H7 (cell line): ENCODE results near the gene CCDC187. TPM values are rescaled to one million over a fixed set of nuclear protein-coding genes. Genes with fewer than 3 reads are reported as not detected.
"Not testable (repeated sequence)": the region's sequence is repeated elsewhere in the genome, so short reads cannot be mapped to it uniquely, and the experiment has no call there.

Source experiments
- DNase-seq: peaks from one replicate; pipeline ENCODE4 v3.0.0; 2012
- H3K27me3 ChIP-seq: 2 replicates; pipeline ENCODE4 v1.6.0; 2011; ENCODE audit warnings: mild to moderate bottlenecking, low read length; ENCODE audit not compliant: control insufficient read depth, insufficient read depth
- H3K36me3 ChIP-seq: replicated peaks from 2 replicates; pipeline ENCODE4 v1.5.1; 2011; ENCODE audit warnings: low read length; ENCODE audit not compliant: control insufficient read depth, insufficient read depth
- H3K4me3 ChIP-seq: 2 replicates; pipeline ENCODE4 v1.5.1; 2011; ENCODE audit warnings: low read depth, mild to moderate bottlenecking, control low read depth, low read length, moderate library complexity; ENCODE audit not compliant: insufficient read depth
- total RNA-seq: library from RNA; depleted of rRNA; stranded (reverse); fragments of >200 nt; shearing (Covaris generic); gene quantifications from 2 replicates; pipeline ENCODE4 v1.2.3, GENCODE V29; 2014; rRNA removed

Gene CCDC187
- total RNA-seq, result 0.04 TPM in 1 of 2 replicates, not detected in the other

DNA sequence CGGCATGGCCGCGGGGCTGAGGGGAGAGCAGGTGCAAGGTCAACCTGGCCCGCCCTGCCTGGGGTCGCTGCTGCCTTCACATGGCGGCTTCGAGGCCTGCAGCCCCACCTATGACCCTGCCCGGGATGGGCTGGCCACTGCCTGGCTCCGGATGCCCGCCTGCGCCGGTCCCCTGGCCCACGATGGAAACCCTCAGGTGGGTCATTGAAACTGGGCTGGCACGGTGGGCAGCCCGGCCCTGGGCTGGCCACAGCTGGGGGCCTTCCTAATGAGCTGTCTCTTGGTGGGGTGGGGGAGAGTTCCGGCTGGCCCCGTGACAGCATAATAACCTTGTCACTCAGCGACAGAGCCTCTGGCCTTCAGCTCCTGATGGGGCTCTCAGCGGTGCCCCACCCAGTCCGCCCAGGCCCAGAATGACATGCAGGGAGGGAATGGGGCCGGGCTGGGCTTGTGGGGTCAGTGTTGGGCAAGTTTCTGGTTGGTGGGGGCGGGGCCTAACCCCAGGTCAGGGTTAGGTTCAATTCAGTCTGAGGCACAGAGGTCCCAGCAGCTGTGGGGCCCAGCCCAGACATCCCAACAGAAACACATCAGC, at the start of gene CCDC187:
Gene CCDC187, minus strand, starts transcription at position 270 of the 592 bp plus-strand sequence. Its CDS starts 264 bp downstream, at position 6.
- Histone ChIP-seq H3K36me3 (no peaks in the 10 kb centered on the region), H3K4me3 (no peak within 1 kb of the TSS), H3K27me3 (no peaks in the 10 kb centered on the region)
- no peak for DNase-seq

DNA sequence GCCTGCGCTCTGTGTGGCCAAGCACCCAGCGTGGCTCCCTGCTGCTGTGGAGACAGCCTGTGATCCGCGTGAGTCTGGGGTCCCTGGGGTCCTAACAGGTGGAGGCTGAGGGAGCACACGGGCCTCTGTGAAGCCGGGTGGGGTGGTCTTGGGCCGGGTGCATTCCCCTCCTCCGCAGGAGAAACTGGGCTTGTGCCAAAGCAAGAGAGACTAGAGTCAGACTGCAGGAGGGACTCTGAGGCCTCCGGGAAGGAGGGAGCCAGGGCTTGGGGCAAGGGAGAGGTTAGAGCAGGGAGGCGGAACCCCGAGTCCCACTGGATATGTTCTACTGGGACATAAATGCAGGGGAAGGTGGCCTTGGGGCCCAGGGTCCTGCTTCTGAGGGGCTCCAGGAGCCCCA, 49.2 kb upstream of the CCDC187 start:
- no peaks in the 10 kb centered on the region for H3K36me3 ChIP-seq
- H3K27me3 ChIP-seq, result no peaks in the 10 kb centered on the region
- DNase-seq, result no peak
- H3K4me3 ChIP-seq, result no peak overlapping the region

DNA sequence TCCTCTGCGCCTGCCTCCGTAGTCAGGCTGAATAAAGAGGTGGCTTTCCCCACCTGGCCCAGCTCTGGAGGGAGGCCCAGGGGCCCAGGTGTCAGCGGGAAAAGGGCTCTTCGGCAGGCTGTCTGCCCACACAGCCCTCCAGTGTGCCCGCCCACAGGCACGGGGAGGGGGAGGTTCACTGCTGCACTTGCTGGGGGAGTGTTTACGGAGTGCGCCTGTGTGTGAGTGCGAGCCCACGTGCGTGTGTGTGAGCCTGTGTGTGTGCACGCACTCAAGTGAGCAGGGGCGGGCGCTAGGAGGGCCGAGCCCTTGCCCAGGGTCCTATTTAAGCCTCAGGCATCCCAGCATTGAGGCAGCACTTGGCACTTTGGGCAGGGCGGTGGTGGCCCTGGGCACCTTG, 48.8 kb upstream of the CCDC187 start:
- no peak overlapping the region for H3K4me3 ChIP-seq
- DNase-seq, result peak; percentile 81
- no peaks in the 10 kb centered on the region for H3K27me3 ChIP-seq
- no peaks in the 10 kb centered on the region for H3K36me3 ChIP-seq

DNA sequence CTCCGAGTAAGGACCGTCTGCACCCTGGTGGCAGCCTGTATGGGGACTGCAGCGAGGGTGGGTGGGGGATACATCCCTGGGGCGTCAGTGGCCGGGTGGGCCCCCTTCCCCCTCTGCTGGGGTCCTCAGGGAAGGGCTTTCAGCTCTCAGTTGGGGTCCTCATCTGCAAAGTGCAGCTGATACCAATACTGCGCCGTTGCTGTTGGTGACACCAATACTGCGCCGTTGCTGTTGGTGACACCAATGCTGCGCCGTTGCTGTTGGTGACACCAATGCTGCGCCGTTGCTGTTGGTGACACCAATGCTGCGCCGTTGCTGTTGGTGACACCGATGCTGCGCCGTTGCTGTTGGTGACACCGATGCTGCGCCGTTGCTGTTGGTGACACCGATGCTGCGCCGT, 48.0 kb upstream of the CCDC187 start:
- not testable (repeated sequence) for DNase-seq, H3K36me3 ChIP-seq, H3K27me3 ChIP-seq, H3K4me3 ChIP-seq

DNA sequence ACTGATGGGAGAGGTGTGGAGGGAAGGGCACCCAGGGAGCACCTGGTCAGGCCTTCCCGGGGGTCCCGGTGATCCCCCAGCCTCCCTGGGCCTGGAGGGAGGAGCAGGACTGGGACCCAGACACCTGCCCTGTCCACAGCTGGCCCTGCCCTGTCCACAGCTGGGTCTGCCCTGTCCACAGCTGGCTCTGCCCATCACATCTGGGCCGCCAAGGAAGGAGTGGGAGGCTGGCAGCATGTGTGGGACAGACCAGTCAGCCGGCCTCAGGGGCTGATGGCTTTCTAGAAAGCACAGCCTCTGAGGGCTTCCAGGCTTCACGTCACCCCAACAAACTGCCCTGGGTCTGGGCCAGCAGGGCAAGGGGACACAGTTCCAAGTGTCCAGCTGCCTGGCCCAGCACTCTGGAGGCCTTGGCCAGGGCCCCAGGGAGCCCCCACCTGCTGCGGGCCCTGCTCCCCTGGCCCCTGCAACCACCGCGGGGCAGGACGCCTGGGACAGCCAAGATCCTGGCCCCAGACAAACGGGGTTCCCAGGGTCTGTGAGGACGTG, 47.4 kb upstream of the CCDC187 start:
- Histone ChIP-seq H3K27me3 (no peaks in the 10 kb centered on the region), H3K4me3 (no peak overlapping the region), H3K36me3 (no peaks in the 10 kb centered on the region)
- no peak for DNase-seq

DNA sequence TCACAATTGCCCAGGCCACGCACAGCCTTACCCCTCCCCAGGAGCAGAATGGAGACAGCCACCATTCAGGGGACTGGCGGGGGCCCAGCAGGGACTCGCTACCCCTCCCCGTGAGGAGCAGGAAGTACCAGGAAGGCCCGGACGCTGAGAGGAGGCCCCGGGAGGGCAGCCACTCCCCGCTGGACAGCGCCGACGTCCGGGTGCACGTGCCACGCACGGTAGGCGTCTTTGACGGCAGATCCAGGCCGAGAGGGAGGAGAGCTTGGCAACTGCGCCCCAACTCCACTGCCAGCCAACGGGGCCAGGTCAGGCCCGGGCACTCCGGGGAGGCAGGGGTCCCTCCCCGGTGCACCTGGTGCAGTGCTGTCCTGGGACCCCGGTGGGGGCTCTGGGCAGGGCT, 45.7 kb upstream of the CCDC187 start:
- Histone ChIP-seq H3K4me3 (no peak overlapping the region), H3K27me3 (no peaks in the 10 kb centered on the region), H3K36me3 (no peaks in the 10 kb centered on the region)
- no peak for DNase-seq

DNA sequence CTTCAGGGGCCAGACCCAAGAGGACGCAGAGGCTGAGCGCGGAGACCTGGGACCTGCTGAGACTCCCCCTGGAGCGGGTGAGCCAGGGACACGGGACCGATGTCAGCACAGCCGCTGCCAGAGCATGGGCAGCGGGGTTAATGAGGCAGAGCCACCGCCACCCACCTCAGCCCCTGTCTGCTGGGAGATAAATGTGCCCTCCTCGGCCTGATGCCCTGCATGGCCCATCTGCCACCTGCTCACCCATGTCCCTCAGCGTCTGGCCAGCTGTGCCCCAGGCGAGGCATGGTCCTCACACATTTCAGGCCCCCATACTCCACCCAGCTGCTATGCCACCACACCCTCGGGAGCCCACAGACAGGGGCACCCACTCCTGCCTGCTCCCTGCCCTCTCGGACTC, 44.8 kb upstream of the CCDC187 start:
- Histone ChIP-seq H3K4me3 (no peak overlapping the region), H3K36me3 (no peaks in the 10 kb centered on the region), H3K27me3 (no peaks in the 10 kb centered on the region)
- no peak for DNase-seq

DNA sequence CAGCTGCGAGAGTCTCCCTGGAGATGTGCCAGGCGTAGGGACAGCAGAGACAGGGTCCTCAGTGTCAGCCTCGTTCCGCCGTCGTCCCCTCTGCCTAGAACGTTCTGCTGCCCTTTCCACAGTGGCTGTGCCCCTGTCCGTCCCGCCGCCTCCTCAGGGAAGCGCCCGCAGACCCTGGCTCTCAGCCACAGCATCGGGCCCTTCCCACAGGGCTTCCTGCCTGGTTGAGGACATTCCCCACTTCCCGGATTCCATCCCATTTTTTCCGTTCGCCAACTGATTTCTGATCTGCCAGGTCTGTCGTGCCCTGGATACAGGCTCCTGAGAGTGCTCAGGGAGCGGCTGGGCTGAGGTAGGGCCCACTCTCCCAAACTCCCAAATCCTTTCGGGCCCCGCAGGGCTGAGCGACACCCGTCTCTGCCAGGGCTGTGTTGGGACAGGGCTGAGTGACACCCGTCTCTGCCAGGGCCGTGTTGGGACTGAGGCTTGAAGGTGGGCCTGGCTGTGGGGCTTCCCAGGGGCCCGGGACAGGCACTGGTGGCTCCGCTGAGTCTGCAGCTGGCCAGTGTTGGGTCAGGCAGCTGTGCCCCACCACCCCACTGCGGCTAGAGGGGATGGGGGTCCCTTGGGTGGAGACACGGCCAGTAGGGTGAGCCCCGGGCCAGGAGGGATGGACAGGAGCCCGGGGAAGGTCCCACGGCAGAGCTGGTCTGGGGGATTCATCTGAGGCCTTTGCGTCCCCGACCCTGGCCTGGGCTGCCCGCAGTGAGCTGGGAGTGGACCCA, 43.8 kb upstream of the CCDC187 start:
- H3K36me3 ChIP-seq, result no peaks in the 10 kb centered on the region
- H3K4me3 ChIP-seq, result no peak overlapping the region
- no peak for DNase-seq
- no peaks in the 10 kb centered on the region for H3K27me3 ChIP-seq

DNA sequence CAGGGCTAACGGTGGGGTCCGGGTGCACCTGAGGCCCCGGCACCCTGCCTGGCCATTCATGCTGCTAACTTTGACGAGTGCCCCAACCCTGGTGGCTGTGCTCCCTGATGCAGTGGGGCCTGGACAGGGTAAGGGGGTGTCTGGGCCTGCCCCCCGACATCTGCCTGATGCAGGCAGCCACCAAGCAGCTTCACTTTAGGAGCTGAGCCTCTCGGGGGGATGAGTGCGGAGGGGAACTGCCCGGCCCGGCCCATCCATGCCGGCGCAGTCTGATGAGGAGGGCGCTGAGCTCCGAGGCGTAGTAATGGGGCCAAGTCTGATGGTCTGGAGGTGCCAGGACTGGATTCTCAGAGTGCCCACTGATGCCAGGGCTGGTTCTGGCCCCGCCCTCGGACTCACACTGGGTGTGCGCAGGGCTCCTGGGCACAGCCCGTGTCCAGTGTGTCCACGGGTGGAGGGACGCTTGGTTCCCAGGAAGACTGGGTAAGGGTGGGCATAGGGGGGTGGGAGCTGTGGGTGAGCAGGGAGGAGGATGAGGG, 43.1 kb upstream of the CCDC187 start:
- Histone ChIP-seq H3K4me3 (no peak overlapping the region), H3K36me3 (no peaks in the 10 kb centered on the region), H3K27me3 (no peaks in the 10 kb centered on the region)
- no peak for DNase-seq

DNA sequence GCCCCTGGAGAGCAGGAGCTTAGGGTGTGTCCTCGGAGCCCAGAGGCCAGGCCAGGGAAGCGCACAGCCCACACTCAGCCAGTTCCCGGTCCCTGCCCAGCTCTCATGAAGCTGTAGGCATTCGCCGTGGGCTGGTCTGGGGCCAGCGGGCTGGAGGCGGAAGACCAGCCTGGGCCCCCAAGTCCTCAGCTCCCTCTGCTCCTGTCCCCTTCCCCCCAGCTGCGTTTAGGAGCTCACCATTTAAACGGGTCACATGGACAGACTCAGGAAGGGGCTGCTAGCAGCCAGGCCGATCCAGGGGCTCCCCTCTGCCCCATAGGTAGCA, 42.2 kb upstream of the CCDC187 start:
- Histone ChIP-seq H3K27me3 (no peaks in the 10 kb centered on the region), H3K4me3 (no peak overlapping the region), H3K36me3 (no peaks in the 10 kb centered on the region)
- DNase-seq, result no peak

DNA sequence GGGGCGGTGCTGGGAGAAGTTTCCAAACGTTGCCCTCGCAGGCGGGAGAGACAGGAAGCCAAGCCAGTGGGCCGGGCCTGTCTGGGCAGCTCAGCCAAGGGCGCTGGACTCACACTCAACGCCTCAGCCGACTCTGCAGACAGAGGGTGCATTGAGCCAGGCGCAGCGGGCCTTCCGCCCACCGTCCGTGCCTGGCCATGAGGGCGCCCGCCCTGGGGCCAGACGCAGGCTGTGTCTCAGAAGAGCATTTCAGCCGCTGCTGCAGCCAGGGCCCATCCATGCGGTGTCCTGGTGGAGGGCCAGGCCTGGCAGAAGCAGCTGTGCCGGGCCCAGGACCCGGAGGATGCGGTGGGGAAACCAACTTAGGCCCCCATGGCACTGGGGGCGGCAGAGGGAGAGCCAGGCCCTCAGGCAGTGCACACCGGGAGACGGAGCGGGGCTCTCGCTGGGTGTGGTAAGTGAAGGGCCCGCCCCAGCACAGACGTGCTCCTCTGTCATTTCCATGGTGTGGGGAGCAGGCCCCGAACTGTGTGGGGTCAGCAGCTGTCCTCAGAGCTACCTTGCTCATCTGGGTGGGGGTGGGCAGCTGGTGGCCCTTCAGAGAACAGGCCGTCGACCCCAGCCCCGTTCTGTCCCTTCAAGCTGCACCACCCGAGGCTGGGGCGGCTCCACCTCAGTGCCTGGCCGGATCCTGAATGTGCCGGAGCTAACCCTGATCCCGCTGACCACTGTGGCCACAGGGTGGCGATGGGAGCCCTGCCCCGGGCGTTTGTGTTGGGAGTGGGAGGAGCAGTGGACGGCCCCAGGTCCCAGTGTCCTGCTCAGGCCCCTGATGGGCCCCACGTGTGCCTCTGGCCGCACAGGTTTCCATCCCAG, 41.6 kb upstream of the CCDC187 start:
- Histone ChIP-seq H3K36me3 (no peaks in the 10 kb centered on the region), H3K27me3 (no peaks in the 10 kb centered on the region), H3K4me3 (no peak overlapping the region)
- DNase-seq, result peak; percentile 91

DNA sequence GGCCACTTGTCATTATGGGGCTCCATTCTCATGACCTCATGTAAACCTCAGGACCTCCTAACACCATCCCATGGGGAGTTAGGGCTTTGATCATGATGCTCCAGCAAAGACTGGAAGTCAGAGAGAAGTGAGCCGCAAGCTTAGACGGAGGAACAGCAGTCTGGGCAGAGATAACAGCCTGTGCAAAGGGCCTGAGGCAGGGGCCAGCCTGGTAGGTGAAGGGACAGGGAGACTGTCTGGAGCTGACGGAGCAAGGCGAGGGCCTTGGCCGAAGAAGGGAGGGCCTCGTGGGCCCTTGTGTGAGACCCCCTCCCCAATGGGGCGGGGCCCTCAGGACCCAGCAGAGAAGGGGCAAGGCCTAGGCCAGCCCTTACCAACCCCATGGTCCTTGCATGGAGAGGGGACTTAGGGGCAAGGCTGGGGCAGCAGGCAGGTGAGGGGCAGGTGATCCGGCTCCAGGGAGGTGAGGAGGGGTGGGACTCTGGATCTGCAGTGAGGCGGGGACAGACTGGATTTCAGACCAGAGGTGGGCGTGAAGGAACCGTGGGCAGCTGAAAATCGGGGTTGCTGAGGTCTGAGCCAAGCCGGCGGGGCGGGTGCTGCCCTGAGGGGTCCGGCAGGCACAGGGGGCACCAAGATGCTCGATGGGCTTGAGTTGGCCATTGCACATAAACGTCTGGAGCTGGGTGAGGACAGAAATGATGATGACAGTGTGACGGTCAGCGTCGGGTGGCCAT, 40.8 kb upstream of the CCDC187 start:
- H3K4me3 ChIP-seq, result no peak overlapping the region
- no peaks in the 10 kb centered on the region for H3K36me3 ChIP-seq
- no peak for DNase-seq
- no peaks in the 10 kb centered on the region for H3K27me3 ChIP-seq

DNA sequence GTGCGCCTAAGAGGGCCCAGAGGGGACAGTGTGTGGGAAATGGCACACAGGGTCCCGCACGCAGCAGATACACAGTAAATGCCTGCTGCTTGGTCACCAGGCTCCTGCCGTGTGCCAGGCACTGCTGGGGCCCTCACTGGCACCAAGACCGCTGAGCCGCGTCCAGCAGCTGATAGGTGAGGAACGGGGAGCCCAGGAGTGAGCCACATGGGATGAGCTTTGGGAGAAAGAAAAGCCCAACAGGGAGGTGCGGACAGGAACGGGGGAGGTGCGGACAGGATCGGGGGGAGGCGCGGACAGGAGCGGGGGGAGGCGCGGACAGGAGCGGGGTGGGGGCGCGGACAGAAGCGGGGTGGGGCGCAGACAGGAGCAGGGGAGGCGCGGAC, 40.0 kb upstream of the CCDC187 start:
- Histone ChIP-seq H3K4me3 (no peak overlapping the region), H3K27me3 (no peaks in the 10 kb centered on the region), H3K36me3 (no peaks in the 10 kb centered on the region)
- no peak for DNase-seq
